GM19238 (cell line): ENCODE data around the gene IGF2BP3.

Experiments
- DNase-seq: peaks from one replicate; pipeline ENCODE4 v3.0.0; 2011; ENCODE audit warnings: low spot score; ENCODE audit not compliant: insufficient read length

IGF2BP3 gene

GRCh38 chr7:23472556-23472955 lies 2.3 kb upstream of the IGF2BP3 start:
- DNase-seq = no peak

DNA sequence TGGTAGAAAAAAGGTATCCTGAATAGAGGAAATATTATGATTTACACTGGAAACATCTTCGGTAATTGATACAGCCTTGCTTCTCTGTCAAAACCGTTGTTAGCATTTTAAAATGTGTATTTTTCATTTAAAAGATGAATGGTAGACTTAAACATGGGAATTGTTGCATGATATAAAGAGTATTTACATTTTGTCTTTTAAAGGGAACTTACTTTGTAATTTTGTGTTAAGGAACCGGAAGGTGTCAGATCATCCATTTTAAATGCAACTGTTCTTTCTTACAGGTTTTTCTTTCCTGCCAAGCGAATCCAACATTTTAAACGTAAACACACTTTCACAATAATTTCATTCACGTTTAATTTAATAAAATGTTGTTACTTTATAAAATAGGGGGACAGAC lies 1.8 kb upstream of the IGF2BP3 start:
- DNase-seq = no peak

DNA sequence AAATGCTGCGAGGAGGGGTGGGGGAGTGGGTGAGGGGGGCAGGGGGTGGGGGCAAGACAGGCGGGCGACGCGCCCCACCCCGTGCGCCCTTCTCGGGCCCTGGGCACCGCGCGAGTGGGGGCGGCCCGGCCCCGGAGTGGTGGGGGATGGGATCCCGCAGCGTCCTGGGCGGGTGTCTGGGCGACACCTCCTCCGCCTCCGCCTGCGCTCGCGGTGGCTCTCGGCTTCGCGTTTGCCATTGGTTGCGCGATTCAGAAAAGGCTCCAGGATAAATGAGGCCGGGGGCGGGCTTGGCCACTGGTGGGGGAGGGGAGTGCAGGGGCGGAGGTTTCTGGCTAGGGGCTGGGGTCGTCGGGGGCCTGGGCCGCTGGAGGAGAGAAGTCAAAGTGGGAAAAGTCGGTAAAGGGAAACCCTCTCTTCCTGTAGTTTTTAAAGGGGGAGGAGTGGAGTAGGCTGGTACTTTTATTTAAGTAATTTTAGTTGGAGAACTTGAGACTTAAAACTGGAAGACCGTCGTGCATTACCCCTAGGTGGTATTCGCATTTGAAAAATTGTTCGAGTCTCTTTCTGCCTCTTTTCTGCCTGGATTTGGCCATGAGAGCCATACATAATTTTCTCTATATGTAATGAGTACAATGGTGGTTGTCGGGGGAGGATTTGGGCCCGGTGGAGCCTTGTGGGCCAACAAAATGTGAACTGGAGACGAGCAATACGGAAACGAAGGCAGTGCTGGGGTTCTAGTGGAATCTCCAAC lies 992 bp upstream of the IGF2BP3 start:
- DNase-seq = no peak

DNA sequence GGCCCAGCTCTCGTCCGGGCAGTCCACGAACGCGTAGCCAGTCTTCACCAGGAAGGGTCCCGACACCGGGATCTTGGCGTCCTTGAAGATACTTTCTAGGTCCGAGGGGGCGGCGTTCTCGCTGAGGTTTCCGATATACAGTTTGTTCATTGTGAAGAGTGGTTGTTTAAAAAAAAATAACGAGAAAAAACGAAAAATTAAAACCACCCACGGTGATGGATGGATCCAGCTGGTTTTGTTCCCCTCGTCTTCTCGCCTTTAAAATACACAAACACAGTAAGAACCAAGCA lies 385 bp downstream of the IGF2BP3 start:
- no peak for DNase-seq

DNA sequence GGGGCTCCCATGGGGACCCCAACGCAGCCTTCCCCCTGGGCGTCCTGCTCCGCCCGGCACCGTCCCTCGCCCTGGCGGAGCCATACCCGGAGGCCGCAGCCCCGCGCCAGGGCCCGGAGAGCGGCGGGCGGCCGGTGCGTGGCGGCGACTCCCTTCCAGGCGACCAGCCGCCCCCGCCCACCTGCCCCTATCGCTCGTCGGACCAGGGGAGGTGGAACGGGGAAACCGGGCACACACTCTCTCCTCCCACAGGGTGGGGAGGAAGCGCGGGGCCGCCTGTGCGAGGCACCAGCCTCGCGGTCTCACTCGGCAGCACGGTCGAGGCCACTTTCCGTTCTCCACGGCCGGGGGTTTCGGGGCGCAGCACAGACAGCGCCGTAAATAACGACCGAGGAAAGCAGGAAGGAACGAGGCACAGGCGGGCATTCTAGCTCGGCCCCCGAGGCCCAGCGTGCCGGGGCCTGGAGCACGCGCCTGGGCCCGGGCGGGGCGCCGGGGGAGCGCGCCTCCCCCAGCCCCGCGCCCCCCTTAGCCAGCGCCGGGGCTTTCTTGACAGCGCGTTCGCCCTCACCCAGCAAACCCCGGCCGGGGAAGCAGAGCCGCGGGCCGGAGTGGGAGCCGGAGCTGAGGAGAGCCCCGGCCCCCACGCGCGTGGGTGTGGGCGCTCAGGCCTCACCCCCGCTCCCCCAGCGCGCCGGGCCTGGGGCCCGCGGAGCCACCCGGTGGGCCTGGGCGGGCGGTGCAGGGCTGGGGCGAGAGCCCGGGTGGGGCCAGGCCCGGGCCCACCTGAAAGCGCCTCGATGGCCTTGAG lies 936 bp downstream of the IGF2BP3 start:
- DNase-seq = no peak

GRCh38 chr7:23468526-23469149 lies 1.7 kb downstream of the IGF2BP3 start:
- DNase-seq = no peak

- no peak for DNase-seq
Measured at GRCh38 chr7:23467806-23468525, 2.3 kb downstream of the IGF2BP3 start.

DNA sequence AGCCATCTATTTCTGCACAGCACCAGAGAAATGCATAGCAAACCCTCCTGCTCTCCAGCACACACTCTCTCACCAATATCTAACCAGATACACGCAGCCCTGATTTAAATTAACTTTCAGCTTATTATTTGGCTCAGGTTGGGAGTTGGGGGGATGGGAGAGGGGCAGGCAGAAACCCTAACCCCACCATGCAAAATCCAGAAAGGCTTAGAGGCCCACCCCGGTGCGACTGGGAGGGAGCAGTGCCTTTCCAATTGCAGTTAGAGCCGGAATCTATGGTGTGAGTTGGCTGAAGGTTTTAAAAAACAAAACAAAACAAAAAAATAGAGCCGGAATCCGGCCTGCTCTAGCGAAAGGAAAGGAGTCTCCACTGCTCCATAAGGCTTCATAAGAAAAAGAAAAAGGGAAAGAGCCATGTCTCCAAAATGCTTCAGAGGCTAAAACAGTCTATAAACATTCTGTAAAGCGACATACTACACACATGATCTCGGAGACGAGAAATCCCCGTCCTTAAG lies 2.9 kb downstream of the IGF2BP3 start:
- no peak for DNase-seq

DNA sequence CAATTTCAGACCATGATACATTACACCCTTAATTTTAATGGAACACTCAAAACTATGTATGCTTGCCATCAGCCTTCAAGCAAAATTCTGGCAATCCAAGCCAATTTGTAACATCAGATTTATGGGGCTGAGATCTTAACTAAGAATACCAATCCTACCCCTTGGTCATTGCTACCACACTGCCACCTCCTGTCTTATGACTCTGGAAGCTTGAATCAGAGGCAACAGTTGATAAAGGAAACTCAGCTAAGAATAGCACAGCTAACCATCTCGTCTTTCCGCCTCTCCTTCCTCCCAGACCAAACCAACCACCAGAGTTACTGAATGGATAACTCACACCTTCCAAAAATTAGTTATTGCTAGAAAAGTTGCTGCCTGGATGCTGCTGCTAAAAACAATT lies 7.4 kb downstream of the IGF2BP3 start:
- no peak for DNase-seq

- DNase-seq = no peak
Measured at GRCh38 chr7:23458044-23458443, 12.2 kb downstream of the IGF2BP3 start.

DNA sequence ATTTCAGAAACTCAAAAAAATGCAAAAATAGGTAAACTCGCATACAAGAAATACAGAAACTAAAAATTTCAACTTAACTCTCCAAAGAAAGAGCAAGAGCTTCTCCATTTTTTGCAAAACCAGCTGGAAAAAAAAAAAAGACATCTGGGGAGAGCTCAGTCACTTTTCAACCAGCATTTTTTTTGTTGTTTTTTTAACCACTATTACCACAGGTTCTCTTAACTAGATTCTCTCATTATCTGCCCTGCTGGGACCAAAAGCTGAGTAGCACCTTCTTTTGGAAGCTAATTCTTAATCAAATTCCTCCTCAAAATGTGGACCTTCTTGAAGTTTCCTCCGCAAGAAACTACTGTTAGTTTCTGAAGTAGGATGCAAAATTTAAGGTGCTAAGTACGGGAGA lies 14.2 kb downstream of the IGF2BP3 start:
- DNase-seq = no peak

DNA sequence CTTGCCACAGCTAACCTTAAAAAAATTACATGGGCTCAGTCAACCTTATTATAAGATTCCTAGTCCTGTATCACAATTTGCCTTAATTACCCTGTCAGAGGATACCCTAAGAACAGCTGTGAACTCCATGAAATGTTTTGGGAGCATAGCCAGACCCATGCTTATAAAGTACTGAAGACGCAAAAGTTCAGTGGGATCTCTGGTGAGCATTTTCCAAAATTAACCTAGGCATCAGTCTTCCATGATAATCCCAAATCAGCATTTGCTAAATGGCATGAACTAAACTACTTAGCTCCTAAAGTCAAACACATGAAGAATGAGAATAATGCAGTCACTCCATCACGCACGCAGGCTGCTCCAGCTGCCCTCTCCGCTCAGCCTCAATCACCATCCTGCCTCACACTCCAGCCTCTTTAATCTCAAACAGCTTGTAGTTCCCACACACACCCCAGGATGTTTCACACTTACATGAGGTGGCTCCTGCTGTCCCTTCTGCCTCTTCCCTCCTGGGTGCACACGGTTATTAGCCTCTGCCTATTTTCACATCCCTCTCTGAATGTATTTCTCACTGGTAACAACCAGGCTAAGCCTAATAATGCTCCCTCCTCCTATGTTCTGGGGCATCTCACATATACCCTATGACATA lies 15.3 kb downstream of the IGF2BP3 start:
- DNase-seq = no peak

- no peak for DNase-seq
Measured at GRCh38 chr7:23450518-23450917, 19.8 kb downstream of the IGF2BP3 start.

DNA sequence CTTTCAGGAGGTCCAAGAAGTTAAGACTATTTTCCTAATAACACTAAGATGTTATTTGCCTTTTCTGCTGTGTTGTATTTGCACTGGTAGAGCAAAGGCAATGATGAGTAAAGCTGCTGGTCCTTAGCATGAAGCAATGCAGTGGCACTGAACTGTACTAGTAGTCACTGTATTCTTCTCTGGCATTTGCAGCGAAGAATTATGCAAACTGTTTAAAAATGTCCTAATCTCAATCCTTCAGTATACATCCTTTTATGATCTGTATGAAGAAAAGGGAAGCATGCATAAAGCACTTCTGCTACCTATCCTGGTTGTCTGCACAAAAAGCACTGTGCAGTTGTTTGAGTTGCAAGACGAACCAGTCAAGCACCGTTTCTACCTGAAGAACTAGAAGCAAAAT lies 20.4 kb downstream of the IGF2BP3 start:
- DNase-seq = no peak

DNA sequence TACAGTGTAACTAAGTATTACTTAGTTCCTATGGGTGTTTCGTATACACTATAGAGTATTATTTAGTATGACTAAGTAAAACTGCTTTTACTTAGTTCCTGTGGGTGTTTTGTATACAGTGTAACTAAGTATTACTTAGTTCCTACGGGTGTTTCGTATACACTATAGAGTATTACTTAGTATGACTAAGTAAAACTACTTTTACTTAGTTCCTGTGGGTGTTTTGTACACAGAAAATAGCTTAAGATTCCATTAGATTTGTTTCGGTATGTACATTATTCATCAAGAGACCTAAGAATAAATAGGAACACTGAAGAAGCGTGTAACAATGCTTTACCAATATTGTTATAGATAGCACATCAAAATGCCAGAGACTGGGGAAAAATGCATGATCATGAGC lies 25.0 kb downstream of the IGF2BP3 start:
- no peak for DNase-seq

- no peak for DNase-seq
Measured at GRCh38 chr7:23443974-23444373, 26.3 kb downstream of the IGF2BP3 start.

GRCh38 chr7:23438171-23438570 lies 32.1 kb downstream of the IGF2BP3 start:
- DNase-seq = no peak

GRCh38 chr7:23434147-23434917 lies 36.0 kb downstream of the IGF2BP3 start:
- DNase-seq = no peak

GRCh38 chr7:23431702-23432199 lies 38.5 kb downstream of the IGF2BP3 start:
- DNase-seq = no peak

DNA sequence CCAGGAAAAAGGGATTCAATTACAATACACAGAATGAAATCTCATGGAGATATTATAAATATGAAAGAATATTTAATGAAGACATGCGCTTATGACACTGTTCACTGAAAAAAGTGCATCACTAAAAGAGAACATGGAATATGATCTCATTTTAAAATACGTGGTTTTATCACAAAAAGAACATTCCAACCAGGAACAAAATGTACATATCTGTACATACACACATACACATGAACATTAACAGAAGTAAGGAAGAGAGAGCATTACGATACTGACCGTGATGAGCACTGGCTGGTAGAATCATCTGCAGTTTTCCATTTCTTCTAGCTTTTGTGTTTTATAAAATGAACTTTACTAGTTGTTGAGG lies 39.4 kb downstream of the IGF2BP3 start:
- no peak for DNase-seq
